HepG2 (cell line): ENCODE data around the gene RREB1. TPM values are rescaled to one million over a fixed set of nuclear protein-coding genes. Genes with fewer than 3 reads are reported as not detected.
"Not testable (repeated sequence)": the region's sequence is repeated elsewhere in the genome, so short reads cannot be mapped to it uniquely, and the experiment has no call there.

ENCODE experiments used
- ATAC-seq: fragments of 200-7000 bp; cut with Tn5 transposase; 3 replicates; pipeline ENCODE4 v1.9.1; 2020; ENCODE audit warnings: mild to moderate bottlenecking, moderate library complexity
- BruUV-seq: library from RNA; stranded (reverse); fragments of 400-500 nt; replicated peaks from 2 replicates; lab custom pipeline; 2021; lab: Mats Ljungman, UMichigan
- CTCF ChIA-PET: fragments of 300-600 bp; formaldehyde crosslinking; extraction: SDS; loops from one replicate; lab custom pipeline; 2021; ENCODE audit warnings: low total read pairs, inconsistent platforms, low intra/inter-chr PET ratio; lab: Yijun Ruan, JAX
- POLR2A ChIA-PET: fragments of 350-600 bp; sonication (Branson Sonifier 250); formaldehyde crosslinking; loops from one replicate; lab custom pipeline; 2020; ENCODE audit warnings: antibody characterized with exemption, inconsistent platforms; lab: Yijun Ruan, JAX
- DNase-seq: peaks from one replicate; pipeline ENCODE4 v3.0.0-alpha.2; 2015; ENCODE audit warnings: low spot score
- FAIRE-seq: peaks from 3 replicates; lab custom pipeline; 2011; peaks lifted over from hg19 to GRCh38; lab: Jason Lieb, UNC
- H2AFZ ChIP-seq: one replicate; pipeline ENCODE4 v1.6.1; 2011; ENCODE audit warnings: low read length, inconsistent platforms
- H3K27ac ChIP-seq: fragments of 300-600 bp; 3 replicates; pipeline ENCODE4 v1.8.0; 2011; ENCODE audit warnings: mixed run types, mild to moderate bottlenecking, mixed read lengths, low read length, inconsistent platforms; ENCODE audit not compliant: insufficient read depth; ENCODE audit errors: extremely low read length
- H3K27me3 ChIP-seq, 2 experiments: fragments of 200-600 bp in 1 of 2; 2 replicates in 1 of 2; 3 replicates in 1 of 2; pipeline versions ENCODE4 v1.6.0 to v1.8.0; 2011; ENCODE audit warnings: low read length in 2 of 2, mild to moderate bottlenecking in 2 of 2, moderate library complexity in 2 of 2, inconsistent platforms in 1 of 2; ENCODE audit not compliant: insufficient read depth in 2 of 2, control insufficient read depth in 1 of 2
- H3K36me3 ChIP-seq, 2 experiments: fragments of 200-600 bp in 1 of 2; replicated peaks in 1 of 2; 2 replicates in 1 of 2; 3 replicates in 1 of 2; pipeline versions ENCODE4 v1.5.1 to v1.8.0; 2011; ENCODE audit warnings: low read length in 2 of 2, inconsistent platforms in 1 of 2; ENCODE audit not compliant: insufficient read depth in 2 of 2, control insufficient read depth in 1 of 2
- H3K4me1 ChIP-seq: 2 replicates; pipeline ENCODE4 v1.5.1; 2012; ENCODE audit warnings: low read length, inconsistent platforms; ENCODE audit not compliant: insufficient read depth
- H3K4me2 ChIP-seq: 2 replicates; pipeline ENCODE4 v1.6.0; 2011; ENCODE audit warnings: low read depth, low read length, inconsistent platforms
- H3K4me3 ChIP-seq, 3 experiments: fragments of 200-600 bp in 1 of 3; sonication (generic), shearing (Covaris generic) in 1 of 3; replicated peaks in 1 of 3; 2 replicates each; pipeline ENCODE4 v1.5.1; 2011 to 2016; ENCODE audit warnings: low read length in 3 of 3, inconsistent platforms in 2 of 3, low read depth in 2 of 3, mild to moderate bottlenecking in 2 of 3, control low read depth in 1 of 3, mixed read lengths in 1 of 3; ENCODE audit not compliant: insufficient read depth in 1 of 3
- H3K79me2 ChIP-seq: one replicate; pipeline ENCODE4 v1.6.1; 2011; ENCODE audit warnings: low read length, inconsistent platforms; ENCODE audit not compliant: insufficient read depth
- H3K9ac ChIP-seq: 2 replicates; pipeline ENCODE4 v1.6.0; 2011; ENCODE audit warnings: mild to moderate bottlenecking, low read depth, low read length, inconsistent platforms; ENCODE audit not compliant: insufficient read depth
- H3K9me3 ChIP-seq: 2 replicates; pipeline ENCODE4 v1.5.1; 2012; ENCODE audit warnings: mild to moderate bottlenecking, low read length
- H4K20me1 ChIP-seq: 2 replicates; pipeline ENCODE4 v1.6.0; 2011; ENCODE audit warnings: inconsistent platforms, mild to moderate bottlenecking, low read length, moderate library complexity; ENCODE audit not compliant: insufficient read depth
- ZNF616 ChIP-seq: sonication (generic); formaldehyde crosslinking; IDR thresholded peaks from 2 replicates; pipeline ENCODE4 v1.5.0; 2020; ENCODE audit warnings: low read depth, mild to moderate bottlenecking, missing genetic modification reagents
- ZNF790 ChIP-seq: sonication (generic); formaldehyde crosslinking; IDR thresholded peaks from 2 replicates; pipeline ENCODE4 v1.8.0; 2022; ENCODE audit warnings: missing genetic modification reagents, mild to moderate bottlenecking, borderline replicate concordance
- ZSCAN12 ChIP-seq: sonication (generic); formaldehyde crosslinking; IDR thresholded peaks from 2 replicates; pipeline ENCODE4 v1.9.0; 2021; ENCODE audit warnings: mild to moderate bottlenecking, missing genetic modification reagents
- WGBS: methylation state at CpG from one replicate; pipeline ENCODE4 v1.1.6; 2017; ENCODE audit warnings: low lambda C conversion rate; 5-methylcytosine and 5-hydroxymethylcytosine counted together
- in situ Hi-C: cut with HindIII; loops from 2 replicates; pipeline ENCODE4 v1.10.0; 2017; ENCODE audit warnings: low pct_unique_long_range_greater_than_20kb; ENCODE audit not compliant: extremely low pct_ligation_motif_present
- intact Hi-C: fragments of 100-400 bp; cut with micrococcal nuclease; formaldehyde crosslinking; loops from one replicate; pipeline ENCODE4 v1.10.0; 2022; ENCODE audit not compliant: unreplicated experiment
- polyA plus RNA-seq, 8 experiments: library from polyadenylated mRNA; depleted of rRNA in 3 of 8; stranded (reverse) in 7 of 8; unstranded in 1 of 8; fragments of >200 nt; fragmentation: Illumina TruSeq in 4 of 8; extraction: Trizol in 4 of 8; gene quantifications; 2 replicates each; pipeline versions ENCODE4 v1.2.1 to v1.2.3, GENCODE V29; 2011 to 2016; ENCODE audit warnings: low read depth in 4 of 8, missing spikeins in 1 of 8, mixed read lengths in 1 of 8; ENCODE audit not compliant: insufficient read depth in 1 of 8
- total RNA-seq, 5 experiments: library from RNA; depleted of rRNA; stranded (reverse); fragments of >200 nt; fragmentation: Illumina TruSeq; extraction: Trizol; gene quantifications; 2 replicates each; pipeline ENCODE4 v1.2.3, GENCODE V29; 2016; ENCODE audit warnings: low read depth in 1 of 5
- TF ChIP-seq, protein P1 (sequence below): sonication (generic); formaldehyde crosslinking; IDR thresholded peaks from 2 replicates; pipeline ENCODE4 v1.4.0; 2020; ENCODE audit warnings: missing genetic modification reagents, borderline replicate concordance

The RREB1 gene
- total and polyA plus RNA-seq, 2 of the 13 experiments (the other 11 are each of a cell fraction or from before 2014, with no cell fraction given), result 6.1 to 23.2 TPM

DNA sequence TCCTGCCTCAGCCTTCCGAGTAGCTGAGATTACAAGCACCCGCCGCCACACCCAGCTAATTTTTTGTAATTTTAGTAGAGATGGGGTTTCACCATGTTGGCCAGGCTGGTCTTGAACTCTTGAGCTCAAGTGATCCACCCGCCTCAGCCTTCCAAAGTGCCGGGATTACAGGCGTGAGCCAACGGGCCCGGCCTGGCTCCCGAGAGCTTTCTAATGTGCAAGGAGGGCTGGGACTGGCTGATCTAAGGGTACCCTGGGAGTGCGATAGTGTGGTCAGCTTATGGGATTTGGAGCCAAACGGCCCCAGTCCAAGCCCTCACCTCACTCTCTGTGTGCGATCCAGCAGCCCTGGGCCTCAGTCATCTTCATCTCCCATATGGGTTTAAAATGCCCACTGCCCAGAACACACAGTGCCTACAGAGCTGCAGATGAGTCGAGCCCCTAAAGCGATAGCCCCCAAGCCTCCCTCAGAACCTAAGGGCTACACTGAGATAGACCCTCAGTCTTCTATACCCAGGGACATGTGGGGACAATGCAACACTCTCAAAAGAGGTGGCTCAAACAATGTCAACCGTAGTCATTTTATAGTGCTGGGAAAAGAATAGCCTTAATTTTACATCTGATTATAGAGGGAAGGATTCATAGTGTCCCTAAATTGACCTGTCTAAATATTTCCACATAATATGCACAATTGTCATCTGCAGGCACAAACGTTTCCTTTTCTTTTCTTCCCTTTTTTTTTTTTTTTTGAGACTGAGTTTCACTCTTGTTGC, 155.2 kb downstream of the RREB1 start:
- H3K4me1 ChIP-seq, result peaks cover 63% of the 10 kb centered on the region
- TF ChIP-seq ZNF616 (CRISPR knock-in tag), result no peak
- TF ChIP-seq, protein P1, sequence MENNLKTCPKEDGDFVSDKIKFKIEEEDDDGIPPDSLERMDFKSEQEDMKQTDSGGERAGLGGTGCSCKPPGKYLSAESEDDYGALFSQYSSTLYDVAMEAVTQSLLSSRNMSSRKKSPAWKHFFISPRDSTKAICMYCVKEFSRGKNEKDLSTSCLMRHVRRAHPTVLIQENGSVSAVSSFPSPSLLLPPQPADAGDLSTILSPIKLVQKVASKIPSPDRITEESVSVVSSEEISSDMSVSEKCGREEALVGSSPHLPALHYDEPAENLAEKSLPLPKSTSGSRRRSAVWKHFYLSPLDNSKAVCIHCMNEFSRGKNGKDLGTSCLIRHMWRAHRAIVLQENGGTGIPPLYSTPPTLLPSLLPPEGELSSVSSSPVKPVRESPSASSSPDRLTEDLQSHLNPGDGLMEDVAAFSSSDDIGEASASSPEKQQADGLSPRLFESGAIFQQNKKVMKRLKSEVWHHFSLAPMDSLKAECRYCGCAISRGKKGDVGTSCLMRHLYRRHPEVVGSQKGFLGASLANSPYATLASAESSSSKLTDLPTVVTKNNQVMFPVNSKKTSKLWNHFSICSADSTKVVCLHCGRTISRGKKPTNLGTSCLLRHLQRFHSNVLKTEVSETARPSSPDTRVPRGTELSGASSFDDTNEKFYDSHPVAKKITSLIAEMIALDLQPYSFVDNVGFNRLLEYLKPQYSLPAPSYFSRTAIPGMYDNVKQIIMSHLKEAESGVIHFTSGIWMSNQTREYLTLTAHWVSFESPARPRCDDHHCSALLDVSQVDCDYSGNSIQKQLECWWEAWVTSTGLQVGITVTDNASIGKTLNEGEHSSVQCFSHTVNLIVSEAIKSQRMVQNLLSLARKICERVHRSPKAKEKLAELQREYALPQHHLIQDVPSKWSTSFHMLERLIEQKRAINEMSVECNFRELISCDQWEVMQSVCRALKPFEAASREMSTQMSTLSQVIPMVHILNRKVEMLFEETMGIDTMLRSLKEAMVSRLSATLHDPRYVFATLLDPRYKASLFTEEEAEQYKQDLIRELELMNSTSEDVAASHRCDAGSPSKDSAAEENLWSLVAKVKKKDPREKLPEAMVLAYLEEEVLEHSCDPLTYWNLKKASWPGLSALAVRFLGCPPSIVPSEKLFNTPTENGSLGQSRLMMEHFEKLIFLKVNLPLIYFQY (CRISPR knock-in tag), result no peak
- no peak for TF ChIP-seq ZNF790 (CRISPR knock-in tag)
- TF ChIP-seq ZSCAN12 (CRISPR knock-in tag), result no peak
- TF ChIP-seq, all 625 proteins: peak for 0
- no peak for DNase-seq
- no peak for FAIRE-seq
- no peaks in the 10 kb centered on the region for H4K20me1 ChIP-seq
- H3K27ac ChIP-seq, result no peak overlapping the region
- ATAC-seq, result no peak
- H2AFZ ChIP-seq, result no peak overlapping the region
- H3K79me2 ChIP-seq, result no peaks in the 10 kb centered on the region
- no peaks in the 10 kb centered on the region; a peak in 1 of 5 replicates for H3K27me3 ChIP-seq
- no peak overlapping the region for H3K4me2 ChIP-seq
- H3K36me3 ChIP-seq, result no peaks in the 10 kb centered on the region
- no peaks in the 10 kb centered on the region for H3K9me3 ChIP-seq
- ChIA-PET POLR2A (interaction anchor here (1.5 to 2.5 kb wide), 2 partner anchors 8 to 127 kb away, joined by 4 to 16 read pairs; partner anchors contain the start of genes CAGE1 and RIOK1), CTCF (no interaction called here)
- H3K9ac ChIP-seq, result no peak overlapping the region
- 84% methylated on average over 16 of the region's 16 CpGs for WGBS
- BruUV-seq, result no TSS peak
- no peak overlapping the region for H3K4me3 ChIP-seq
- in situ Hi-C loops (no loop called here), intact Hi-C loops (no loop called here)

DNA sequence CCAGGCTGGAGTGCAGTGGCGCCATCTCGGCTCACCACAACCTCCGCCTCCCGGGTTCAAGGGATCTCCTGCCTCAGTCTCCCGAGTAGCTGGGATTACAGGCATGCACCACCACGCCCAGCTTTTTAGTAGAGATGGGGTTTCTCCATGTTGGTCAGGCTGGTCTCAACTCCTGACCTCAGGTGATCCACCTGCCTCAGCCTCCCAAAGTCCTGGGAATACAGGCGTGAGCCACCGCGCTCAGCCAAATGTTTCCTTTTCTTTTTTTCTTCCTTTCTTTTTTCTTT, 155.7 kb downstream of the RREB1 start:
- DNase-seq, ATAC-seq, CTCF ChIA-PET, POLR2A ChIA-PET, BruUV-seq, H3K79me2 ChIP-seq, H3K27me3 ChIP-seq, H4K20me1 ChIP-seq, H3K9ac ChIP-seq, intact Hi-C loops, H3K4me3 ChIP-seq, H3K4me2 ChIP-seq, H3K27ac ChIP-seq, H2AFZ ChIP-seq, H3K36me3 ChIP-seq, H3K9me3 ChIP-seq, in situ Hi-C loops, FAIRE-seq: not testable (repeated sequence)
- H3K4me1 ChIP-seq, result peaks cover 61% of the 10 kb centered on the region
- 96% methylated on average over 9 of the region's 9 CpGs for WGBS
